NCI-H1417 treated with DMSO at 0.1 percent for 48 hours (cell line): ENCODE results near the gene GLI3.
"Not testable (repeated sequence)": the region's sequence is repeated elsewhere in the genome, so short reads cannot be mapped to it uniquely, and the experiment has no call there.

Source experiments
- DNase-seq: peaks from one replicate; lab custom pipeline; 2025; lab: John Stamatoyannopoulos, UW

Gene GLI3

GRCh38 chr7:42212541-42213090 is 24.4 kb downstream of the GLI3 start:
- no peak for DNase-seq

GRCh38 chr7:42211938-42212337 is 25.1 kb downstream of the GLI3 start:
- DNase-seq: no peak

DNA sequence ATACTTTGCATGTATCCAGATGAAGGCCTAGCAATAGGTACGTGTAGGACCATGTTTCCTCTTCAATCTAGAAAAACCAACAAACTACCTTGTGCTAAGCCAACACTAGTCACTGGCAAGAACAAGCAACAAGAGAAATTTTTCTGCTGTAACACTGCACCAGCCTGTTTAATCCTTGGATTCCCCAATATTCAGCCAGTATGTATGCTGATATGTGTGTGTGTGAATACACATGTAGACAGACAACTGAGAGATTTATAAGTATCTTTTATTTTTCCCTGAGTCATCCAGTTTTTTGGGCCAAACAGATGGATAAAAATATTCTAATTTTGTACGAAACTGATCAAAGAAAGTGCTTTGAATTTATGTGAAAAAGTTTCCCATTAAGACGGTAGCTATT is 26.2 kb downstream of the GLI3 start:
- DNase-seq: no peak

DNA sequence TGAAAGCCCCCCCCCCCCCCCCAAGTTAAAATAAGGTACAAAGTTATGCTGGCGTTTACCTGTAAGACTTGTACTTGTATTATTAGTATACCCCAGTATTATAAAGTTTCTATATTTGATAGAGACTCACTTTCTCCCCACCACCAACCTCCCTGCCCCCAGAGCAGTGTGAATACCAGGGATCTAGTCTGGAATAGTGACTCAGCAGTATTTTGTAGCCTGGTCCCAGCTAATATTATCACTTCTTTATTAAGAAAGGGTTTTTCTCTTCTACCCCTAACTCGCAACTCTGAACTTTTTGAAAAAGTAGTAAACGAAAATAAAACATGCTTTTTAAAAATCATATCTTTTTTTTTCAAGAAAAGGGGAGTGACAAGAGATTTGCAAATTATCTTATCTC is 26.7 kb downstream of the GLI3 start:
- DNase-seq: no peak

- DNase-seq: not testable (repeated sequence)
These were observed 27.9 kb downstream of the GLI3 start for GRCh38 chr7:42209085-42209484.

- no peak for DNase-seq
These were observed 28.4 kb downstream of the GLI3 start for GRCh38 chr7:42208572-42208971.

GRCh38 chr7:42207420-42207819 is 29.6 kb downstream of the GLI3 start:
- no peak for DNase-seq

- DNase-seq: no peak
These were observed 33.7 kb downstream of the GLI3 start for GRCh38 chr7:42203336-42203735.

- no peak for DNase-seq
These were observed 34.4 kb downstream of the GLI3 start for GRCh38 chr7:42202601-42203000.

DNA sequence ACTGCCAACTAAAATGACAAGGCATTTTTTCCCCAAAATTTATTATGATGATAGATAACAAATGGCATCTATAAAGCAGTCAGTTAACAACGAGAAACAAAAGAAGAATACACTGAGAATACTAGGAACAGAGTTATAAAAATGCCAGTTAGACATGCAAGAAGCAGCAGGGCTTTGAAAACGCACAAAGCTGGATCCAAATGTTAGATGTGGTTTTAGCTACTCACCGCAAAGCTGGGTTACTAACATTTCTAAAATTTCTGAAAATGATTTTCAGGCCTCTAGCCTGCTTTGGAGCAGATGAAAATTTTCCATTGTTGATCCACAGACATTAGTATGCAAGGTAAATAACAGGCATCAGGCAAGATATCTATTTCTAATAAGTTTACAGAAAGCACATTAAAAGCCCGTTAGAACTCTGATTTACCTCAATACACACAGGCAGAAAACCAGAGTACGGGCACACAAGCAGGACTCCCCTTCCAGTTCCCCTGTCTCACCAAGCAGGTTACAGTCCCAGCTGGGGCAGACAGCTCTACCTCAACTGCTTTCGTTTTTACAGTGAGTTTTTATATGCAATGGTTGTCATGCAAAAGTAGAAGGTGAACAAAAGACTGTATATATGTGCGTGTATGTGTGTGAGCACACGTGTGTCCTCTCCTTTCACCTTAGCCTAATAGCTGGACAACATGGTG is 37.9 kb downstream of the GLI3 start:
- DNase-seq: no peak

GRCh38 chr7:42198296-42198695 is 38.7 kb downstream of the GLI3 start:
- DNase-seq: no peak

- DNase-seq: no peak
These were observed 39.6 kb downstream of the GLI3 start for GRCh38 chr7:42197451-42197850.

- no peak for DNase-seq
These were observed 42.8 kb downstream of the GLI3 start for GRCh38 chr7:42194238-42194637.

DNA sequence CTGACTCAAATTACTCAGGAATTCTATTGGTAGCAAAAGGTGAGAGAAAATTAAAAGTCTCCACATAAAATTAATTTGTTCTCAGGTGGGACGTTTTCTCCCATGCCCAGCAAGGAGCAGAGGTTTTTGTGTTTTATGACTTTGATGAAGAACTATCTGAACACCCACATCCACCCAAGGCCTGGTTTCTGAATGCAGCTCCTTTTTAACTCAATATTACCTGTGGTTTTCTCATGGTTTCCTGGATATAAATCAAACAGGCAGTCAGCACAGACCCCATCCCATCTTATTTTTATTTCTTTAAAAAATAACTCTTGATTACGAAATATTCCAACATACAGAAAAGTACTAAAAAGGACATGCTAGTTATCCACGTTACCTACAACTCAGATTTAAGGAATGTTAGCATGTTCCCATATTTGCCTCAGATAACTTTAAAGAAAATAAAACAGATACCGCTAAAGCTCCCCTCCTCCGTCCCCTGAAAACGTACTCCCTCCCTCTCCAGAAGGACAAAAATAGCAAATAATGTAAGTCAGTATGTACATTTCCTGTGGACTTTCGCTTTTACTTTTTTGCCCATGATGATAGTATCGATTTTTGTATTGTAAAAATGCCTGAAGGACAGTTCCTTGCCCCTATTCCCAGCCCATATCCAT is 43.4 kb downstream of the GLI3 start:
- no peak for DNase-seq

- no peak for DNase-seq
These were observed 44.1 kb downstream of the GLI3 start for GRCh38 chr7:42192851-42193461.

GRCh38 chr7:42192066-42192465 is 44.9 kb downstream of the GLI3 start:
- DNase-seq: no peak

- DNase-seq: no peak
These were observed 47.5 kb downstream of the GLI3 start for GRCh38 chr7:42189535-42189934.

- DNase-seq: no peak
These were observed 50.9 kb downstream of the GLI3 start for GRCh38 chr7:42186151-42186550.

- DNase-seq: no peak
These were observed 51.3 kb downstream of the GLI3 start for GRCh38 chr7:42185726-42186125.

DNA sequence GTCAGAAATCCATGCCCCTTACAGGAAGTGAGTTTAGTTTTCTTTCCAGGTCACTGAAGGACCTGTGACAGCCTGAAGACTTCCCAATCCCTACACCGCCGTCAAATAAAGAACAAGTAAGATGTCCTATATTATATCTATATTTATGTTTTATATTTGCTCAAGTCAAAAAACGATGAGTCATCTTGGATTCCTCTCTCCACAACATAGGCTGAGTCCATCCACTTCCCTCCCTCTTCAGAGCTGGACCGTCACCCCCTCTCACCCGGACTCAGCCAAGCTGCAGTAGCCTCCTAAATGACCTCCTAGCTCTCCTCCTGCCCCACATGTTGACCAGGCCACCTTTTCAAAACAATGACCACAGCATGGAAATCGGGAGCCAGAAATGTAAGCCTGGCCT is 53.5 kb downstream of the GLI3 start:
- DNase-seq: no peak

GRCh38 chr7:42181566-42181965 is 55.4 kb downstream of the GLI3 start:
- DNase-seq: no peak

DNA sequence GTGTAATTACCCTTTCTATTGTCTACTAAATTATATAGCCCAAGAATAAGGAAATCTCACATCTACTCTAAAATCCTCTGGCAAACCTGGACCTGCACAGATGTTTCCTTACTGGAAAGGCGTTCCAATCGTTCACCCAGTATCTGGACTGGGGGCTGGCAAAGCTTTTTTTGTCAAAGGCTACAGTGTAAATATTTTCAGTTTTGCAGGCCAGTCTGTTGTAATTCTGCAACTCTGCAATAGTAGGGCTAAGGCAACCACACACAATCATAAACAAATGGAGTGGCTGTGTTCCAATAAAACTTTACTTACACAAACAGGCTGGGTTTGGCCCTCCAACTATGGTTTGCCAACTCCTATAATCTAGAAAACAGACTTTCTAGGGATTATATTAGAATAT is 56.2 kb downstream of the GLI3 start:
- DNase-seq: no peak

GRCh38 chr7:42176724-42177101 is 60.3 kb downstream of the GLI3 start:
- DNase-seq: no peak
